Activated naive CD8-positive, alpha-beta T cell treated with anti-CD3 and anti-CD28 coated beads, Interleukin-2, amount 10 ng/mL, durations not matched to agents 7 days and 5 days (primary cell): ENCODE results near the gene VN1R4. TPM values are rescaled to one million over a fixed set of nuclear protein-coding genes. Genes with fewer than 3 reads are reported as not detected.
"Not testable (repeated sequence)": the region's sequence is repeated elsewhere in the genome, so short reads cannot be mapped to it uniquely, and the experiment has no call there.

ENCODE experiments used
- ATAC-seq: fragments of 150-1000 bp; cut with Tn5 transposase; one replicate; pipeline ENCODE4 v1.10.0; 2021; ENCODE audit warnings: low read depth, moderate library complexity
- POLR2A ChIA-PET: fragments of 350-600 bp; sonication (Branson Sonifier 250); formaldehyde crosslinking; loops from one replicate; lab custom pipeline; 2021; ENCODE audit warnings: antibody characterized with exemption; lab: Charles Lee
- DNase-seq: peaks from one replicate; pipeline ENCODE4 v3.0.0; 2021
- H3K27ac Mint-ChIP-seq: one replicate; pipeline ENCODE4 v1.8.0; 2022; ENCODE audit warnings: mild to moderate bottlenecking, mixed read lengths
- H3K27me3 Mint-ChIP-seq: one replicate; pipeline ENCODE4 v1.8.0; 2022; ENCODE audit warnings: mild to moderate bottlenecking, moderate library complexity, mixed read lengths
- H3K36me3 Mint-ChIP-seq: one replicate; pipeline ENCODE4 v1.8.0; 2021; ENCODE audit warnings: mild to moderate bottlenecking, mixed read lengths
- H3K4me1 Mint-ChIP-seq: one replicate; pipeline ENCODE4 v1.8.0; 2021; ENCODE audit warnings: mixed read lengths
- H3K4me3 Mint-ChIP-seq: one replicate; pipeline ENCODE4 v1.8.0; 2022; ENCODE audit warnings: mild to moderate bottlenecking, moderate library complexity, mixed read lengths
- H3K9me3 Mint-ChIP-seq: one replicate; pipeline ENCODE4 v1.8.0; 2021; ENCODE audit warnings: mixed read lengths
- total RNA-seq, 2 experiments: library from RNA; stranded (reverse); gene quantifications; one replicate each; pipeline ENCODE4 v1.2.3, GENCODE V29; 2021

VN1R4 gene
- total RNA-seq, 2 experiments from 2014 or later = not detected

- H3K36me3 Mint-ChIP-seq = peaks cover 35% of the 10 kb centered on the region
- H3K9me3 Mint-ChIP-seq = peaks cover 28% of the 10 kb centered on the region
Observed at GRCh38 chr19:53254411-53255341, 12.8 kb downstream of the VN1R4 start, which contains the start of gene ZNF677. TSS of gene ZNF677 (minus strand) at chr19:53254873. CDS start at chr19:53251550, 3,323 bp downstream.

GRCh38 chr19:53246498-53246897 is 21.0 kb downstream of the VN1R4 start:
- DNase-seq (no peak), ATAC-seq (no peak)
- POLR2A ChIA-PET = no interaction called here
- H3K4me1 Mint-ChIP-seq = no peaks in the 10 kb centered on the region
- H3K9me3 Mint-ChIP-seq = peaks cover 34% of the 10 kb centered on the region
- no peak overlapping the region for H3K4me3 Mint-ChIP-seq
- no peaks in the 10 kb centered on the region for H3K27me3 Mint-ChIP-seq
- no peak overlapping the region for H3K27ac Mint-ChIP-seq
- H3K36me3 Mint-ChIP-seq = peaks cover 58% of the 10 kb centered on the region

More at GRCh38 chr19:53254411-53255341, 12.8 kb downstream of the VN1R4 start, which contains the start of gene ZNF677:
- Mint-ChIP-seq H3K27me3 (no peaks in the 10 kb centered on the region), H3K27ac (peak within 1 kb of the TSS; percentile 68), H3K4me1 (peaks cover 6% of the 10 kb centered on the region), H3K4me3 (peak within 1 kb of the TSS; percentile 84)
- POLR2A ChIA-PET = no interaction called here
- ATAC-seq (peak; percentile 100), DNase-seq (peak; percentile 87)

GRCh38 chr19:53237114-53237777 is 30.3 kb downstream of the VN1R4 start:
- peaks cover 53% of the 10 kb centered on the region for H3K9me3 Mint-ChIP-seq
- H3K4me3 Mint-ChIP-seq = no peak overlapping the region
- POLR2A ChIA-PET = no interaction called here
- peaks cover 37% of the 10 kb centered on the region for H3K36me3 Mint-ChIP-seq
- H3K27ac Mint-ChIP-seq = no peak overlapping the region
- no peaks in the 10 kb centered on the region for H3K27me3 Mint-ChIP-seq
- DNase-seq (no peak), ATAC-seq (no peak)
- no peaks in the 10 kb centered on the region for H3K4me1 Mint-ChIP-seq

GRCh38 chr19:53224606-53225005 is 42.9 kb downstream of the VN1R4 start:
- ATAC-seq = no peak
- POLR2A ChIA-PET = no interaction called here
- H3K36me3 Mint-ChIP-seq = peaks cover 4% of the 10 kb centered on the region

GRCh38 chr19:53222716-53223115 is 44.8 kb downstream of the VN1R4 start:
- H3K4me3 Mint-ChIP-seq, H3K4me1 Mint-ChIP-seq, DNase-seq, H3K27ac Mint-ChIP-seq, H3K36me3 Mint-ChIP-seq, H3K27me3 Mint-ChIP-seq, POLR2A ChIA-PET, ATAC-seq: not testable (repeated sequence)
- peaks cover 31% of the 10 kb centered on the region for H3K9me3 Mint-ChIP-seq

More at GRCh38 chr19:53224606-53225005, 42.9 kb downstream of the VN1R4 start:
- Mint-ChIP-seq H3K4me3 (no peak overlapping the region), H3K27me3 (no peaks in the 10 kb centered on the region), H3K9me3 (peaks cover 30% of the 10 kb centered on the region), H3K4me1 (no peaks in the 10 kb centered on the region), H3K27ac (no peak overlapping the region)
- DNase-seq = no peak

Other genes with a start within 250 kb of the VN1R4 start
- not detected for gene ERVV-2, start 223.0 kb downstream of the VN1R4 start, total RNA-seq
- gene ZNF160, start 164.3 kb downstream of the VN1R4 start, total RNA-seq = 10 to 100 TPM; 52.2 to 53.2 TPM
- gene ZNF415, start 134.8 kb downstream of the VN1R4 start, total RNA-seq = 1 to 10 TPM in 1 of 2 experiments, under 1 TPM in 1; 0.72 to 1.5 TPM
- 10 to 100 TPM; 17.6 to 17.7 TPM for gene ZNF347, start 108.7 kb downstream of the VN1R4 start, total RNA-seq
- 10 to 100 TPM; 11.3 to 11.4 TPM for gene ZNF665, start 74.4 kb downstream of the VN1R4 start, total RNA-seq
- gene ZNF677, start 12.8 kb downstream of the VN1R4 start, total RNA-seq = 10 to 100 TPM; 17.0 to 17.8 TPM
- gene VN1R2, start 9.4 kb downstream of the VN1R4 start, total RNA-seq = not detected
- gene ZNF845, start 66.0 kb upstream of the VN1R4 start, total RNA-seq = 10 to 100 TPM; 13.0 to 13.1 TPM
- gene ZNF525, start 98.0 kb upstream of the VN1R4 start, total RNA-seq = 10 to 100 TPM; 28.5 to 29.1 TPM
- 10 to 100 TPM; 16.2 to 17.4 TPM for gene ZNF765, start 127.4 kb upstream of the VN1R4 start, total RNA-seq
- gene ZNF761, start 164.3 kb upstream of the VN1R4 start, total RNA-seq = 10 to 100 TPM; 14.5 to 17.2 TPM
- 1 to 10 TPM; 6.1 to 8.5 TPM for gene ZNF813, start 200.0 kb upstream of the VN1R4 start, total RNA-seq